GM18526 (cell line): ENCODE data around the gene SLC38A6.

Experiments used
- POLR2A ChIP-seq: IDR thresholded peaks from 3 replicates; pipeline ENCODE4 v1.6.1; 2011; ENCODE audit not compliant: insufficient read length; ENCODE audit errors: extremely low read depth

Gene SLC38A6

DNA sequence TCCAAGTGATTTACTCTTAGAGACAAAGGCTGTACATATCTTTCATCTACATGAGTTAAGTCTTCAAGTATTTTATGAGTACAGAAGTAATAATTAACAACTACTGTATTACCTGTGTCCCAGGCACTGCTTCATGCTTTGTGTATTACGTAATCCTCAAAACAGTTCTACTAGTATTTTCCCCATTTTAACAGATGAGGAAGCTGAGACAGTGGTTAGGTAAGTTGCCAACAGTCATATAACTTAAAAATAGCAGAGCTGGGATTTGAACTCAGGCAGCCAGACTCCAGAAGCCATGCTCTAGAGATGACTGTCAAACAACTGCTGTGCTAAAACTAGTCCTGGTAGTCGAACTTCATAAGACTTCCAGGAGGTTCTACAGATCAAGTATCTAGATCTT, 10.9 kb upstream of the SLC38A6 start:
- TF ChIP-seq POLR2A = no peak

DNA sequence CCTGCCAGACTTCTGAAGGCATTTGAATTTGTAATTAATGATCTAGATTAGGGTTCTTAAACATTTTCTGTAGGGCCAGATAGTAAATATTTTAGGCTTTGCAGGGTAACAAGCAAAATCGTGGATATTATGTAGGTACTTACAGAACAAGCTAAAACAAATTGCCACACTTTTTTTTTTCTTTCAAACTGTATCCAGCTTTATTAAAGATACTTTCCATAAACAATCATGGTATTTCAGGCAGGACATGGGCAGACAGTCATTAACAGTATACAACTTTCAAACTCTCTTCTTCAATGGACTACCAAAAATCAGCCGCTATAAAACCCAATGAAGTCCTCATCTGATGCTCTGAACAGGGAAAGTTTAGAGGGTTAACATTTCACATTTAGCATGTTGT, 9.8 kb upstream of the SLC38A6 start:
- TF ChIP-seq POLR2A = no peak

DNA sequence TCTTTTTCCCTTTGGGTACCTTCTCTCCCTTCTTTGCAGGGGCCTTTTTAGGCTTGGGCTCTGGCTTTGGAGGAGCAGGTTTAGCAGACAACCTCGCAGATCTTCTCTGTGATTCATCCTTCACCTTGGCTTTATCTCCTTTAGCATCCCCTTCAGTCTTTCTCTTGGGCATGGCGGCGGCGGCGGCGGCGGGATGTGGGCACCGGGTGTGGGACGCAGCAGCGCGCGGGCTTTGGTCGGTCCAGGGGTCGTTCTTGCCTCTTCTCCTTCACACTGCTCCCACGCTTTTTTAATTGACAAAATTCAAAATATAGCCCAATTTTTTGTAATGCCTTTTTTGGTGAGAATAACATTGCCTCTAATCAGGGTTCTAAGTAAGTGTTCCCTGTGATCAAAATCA, 8.8 kb upstream of the SLC38A6 start:
- TF ChIP-seq POLR2A = no peak

DNA sequence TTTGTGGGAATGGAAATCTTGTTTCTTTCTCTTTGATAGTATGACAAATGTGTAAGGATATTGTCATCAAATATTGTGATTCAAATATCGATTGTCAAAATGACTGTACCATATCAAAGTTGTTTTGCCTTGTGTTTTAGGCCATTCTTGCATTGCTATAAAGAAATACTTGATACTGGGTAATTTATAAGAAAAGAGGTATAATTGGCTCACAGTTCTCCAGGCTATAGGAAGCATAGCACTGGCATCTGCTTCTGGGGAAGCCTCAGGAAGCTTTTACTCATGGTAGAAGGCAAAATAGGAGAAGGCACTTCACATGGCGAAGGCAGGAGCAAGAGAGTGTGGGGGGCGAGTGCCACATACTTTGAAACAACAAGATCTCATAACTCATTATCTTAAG, 8.0 kb upstream of the SLC38A6 start:
- TF ChIP-seq POLR2A = no peak

- no peak for TF ChIP-seq POLR2A
Measured at GRCh38 chr14:60974090-60974651, 6.9 kb upstream of the SLC38A6 start.

- no peak for TF ChIP-seq POLR2A
Measured at GRCh38 chr14:60975551-60975950, 5.5 kb upstream of the SLC38A6 start.

- TF ChIP-seq POLR2A = no peak
Measured at GRCh38 chr14:60977847-60978246, 3.2 kb upstream of the SLC38A6 start.

DNA sequence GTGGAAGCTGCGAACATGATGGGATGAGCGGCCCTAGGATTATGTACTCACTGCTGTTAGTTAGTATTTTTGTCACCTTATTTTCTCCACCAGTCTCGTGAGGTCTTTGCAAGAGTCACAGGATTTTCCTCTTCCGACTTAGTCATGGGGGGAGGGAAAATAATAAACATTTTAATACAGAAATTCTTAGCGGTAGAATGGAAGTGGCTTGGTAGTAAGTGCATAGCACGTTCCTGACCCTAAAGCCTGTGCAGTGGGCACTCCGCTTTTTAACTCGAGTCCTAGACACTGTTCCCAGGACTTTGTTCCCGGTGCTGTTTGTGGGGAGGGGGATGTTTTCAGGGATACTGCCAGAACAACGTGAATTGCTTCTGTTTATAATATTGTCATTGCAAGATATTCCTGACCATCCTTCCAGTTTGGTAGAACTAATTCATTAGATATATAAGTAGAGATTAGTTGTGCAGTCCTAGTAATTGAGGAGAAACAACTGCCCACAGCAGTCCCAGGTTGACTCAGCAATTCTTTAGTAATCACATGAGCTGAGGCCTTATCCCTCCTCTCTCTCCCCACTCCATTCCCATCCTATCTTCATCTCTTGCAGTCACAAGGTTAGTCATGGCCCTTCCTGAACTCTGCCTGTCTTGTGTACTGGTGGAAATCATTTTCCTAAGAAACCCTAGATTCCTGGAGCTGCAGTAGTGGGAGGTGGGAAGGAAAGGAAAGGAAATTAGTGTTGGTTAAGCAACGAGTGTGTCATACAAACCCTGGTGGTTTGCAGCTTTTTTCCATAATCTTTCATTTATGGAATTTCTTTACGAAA, 799 bp downstream of the SLC38A6 start:
- no peak for TF ChIP-seq POLR2A

GRCh38 chr14:60984196-60984595, 3.2 kb downstream of the SLC38A6 start:
- TF ChIP-seq POLR2A = no peak

DNA sequence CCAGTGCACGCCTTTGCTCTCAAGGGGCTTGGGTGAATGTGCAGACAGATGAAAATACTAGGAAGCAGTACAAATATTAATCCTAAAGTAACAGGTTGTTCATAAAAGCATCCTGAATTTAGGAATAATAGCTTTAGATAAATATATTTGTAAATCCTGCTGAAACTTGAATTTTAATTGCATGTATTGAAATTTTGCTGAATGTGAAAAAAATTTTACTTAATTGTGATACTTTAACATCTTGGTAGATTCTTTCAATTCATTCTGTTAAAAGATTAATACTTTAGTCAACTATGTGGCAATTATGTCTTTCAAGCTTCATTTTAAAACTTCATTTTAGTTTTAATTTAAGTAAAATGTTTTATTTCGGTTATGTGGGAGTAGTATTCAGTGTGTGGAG, 5.5 kb downstream of the SLC38A6 start:
- TF ChIP-seq POLR2A = no peak

DNA sequence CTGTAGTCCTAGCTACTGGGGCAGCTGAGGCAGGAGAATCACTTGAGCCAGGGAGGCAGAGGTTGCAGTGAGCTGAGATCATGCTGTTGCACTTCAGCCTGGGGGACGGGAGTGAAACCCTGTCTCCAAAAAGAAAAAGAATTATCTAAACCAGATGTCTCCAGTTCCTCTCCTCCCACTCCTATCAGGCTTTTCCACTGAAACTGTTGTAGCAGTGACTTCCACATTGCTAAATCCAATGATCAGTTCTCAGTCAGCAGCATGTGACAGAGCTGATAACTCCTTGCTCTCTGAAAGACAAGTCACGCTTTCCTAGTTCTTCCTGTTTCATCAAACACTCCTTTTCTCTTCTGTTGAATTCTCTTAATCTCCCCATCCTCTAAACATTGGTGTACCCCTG, 8.6 kb downstream of the SLC38A6 start:
- no peak for TF ChIP-seq POLR2A

- TF ChIP-seq POLR2A = no peak
Measured at GRCh38 chr14:60998617-60999016, 17.6 kb downstream of the SLC38A6 start.

GRCh38 chr14:60999536-60999935, 18.5 kb downstream of the SLC38A6 start:
- TF ChIP-seq POLR2A = no peak

- no peak for TF ChIP-seq POLR2A
Measured at GRCh38 chr14:61003571-61003970, 22.5 kb downstream of the SLC38A6 start.

DNA sequence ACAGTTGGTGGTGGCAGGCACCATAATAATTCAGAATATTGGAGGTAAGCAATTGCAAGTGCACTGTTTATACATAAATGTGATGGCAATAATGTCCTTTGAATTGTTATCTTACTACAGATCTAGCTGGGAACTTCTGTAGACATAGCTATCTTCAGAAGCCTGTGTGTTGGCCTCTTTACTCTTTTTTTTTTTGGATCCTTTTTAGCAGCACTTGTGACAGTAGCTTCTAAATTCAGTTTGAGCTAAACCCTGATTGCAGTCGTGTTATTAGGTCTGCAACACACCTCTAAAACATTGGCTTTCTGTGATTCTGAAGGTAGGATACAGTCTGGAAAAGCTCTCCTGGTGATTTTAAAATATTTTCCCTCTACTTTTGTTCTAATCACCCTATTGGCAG, 38.5 kb downstream of the SLC38A6 start:
- TF ChIP-seq POLR2A = no peak

- TF ChIP-seq POLR2A = no peak
Measured at GRCh38 chr14:61025251-61026223, 44.5 kb downstream of the SLC38A6 start.
